SU-DHL-6 (cell line): ENCODE data around the gene PDHX.

ENCODE experiments used
- H2AFZ ChIP-seq: fragments of 200-600 bp; sonication (generic); 2 replicates; pipeline ENCODE4 v1.6.1; 2014; ENCODE audit warnings: low read depth, mild to moderate bottlenecking, moderate library complexity, mixed read lengths, antibody characterized with exemption, low read length; ENCODE audit not compliant: severe bottlenecking
- H3F3A ChIP-seq: fragments of 200-600 bp; shearing (Covaris generic); 2 replicates; pipeline ENCODE4 v1.6.0; 2016; ENCODE audit warnings: antibody characterized with exemption, mild to moderate bottlenecking; ENCODE audit not compliant: insufficient read depth
- H3K27ac ChIP-seq: fragments of 200-600 bp; sonication (generic); 2 replicates; pipeline ENCODE4 v1.5.1; 2016; ENCODE audit warnings: low read depth, mild to moderate bottlenecking, low read length, moderate library complexity, mixed read lengths
- H3K27me3 ChIP-seq: fragments of 200-600 bp; sonication (generic), shearing (Covaris generic); 2 replicates; pipeline ENCODE4 v1.6.0; 2014; ENCODE audit warnings: mild to moderate bottlenecking, low read length
- H3K36me3 ChIP-seq: fragments of 200-600 bp; sonication (generic); 2 replicates; pipeline ENCODE4 v1.6.1; 2014; ENCODE audit warnings: mild to moderate bottlenecking, low read length, mixed read lengths
- H3K4me2 ChIP-seq: fragments of 300-600, 200-600 bp; shearing (Covaris generic), sonication (generic); 2 replicates; pipeline ENCODE4 v1.6.0; 2014; ENCODE audit warnings: low read length, low read depth, mild to moderate bottlenecking; ENCODE audit not compliant: poor library complexity, severe bottlenecking
- H3K4me3 ChIP-seq: fragments of 200-600 bp; sonication (generic); 2 replicates; pipeline ENCODE4 v1.5.1; 2014; ENCODE audit warnings: antibody characterized with exemption, low read length, mild to moderate bottlenecking, mixed read lengths; ENCODE audit not compliant: insufficient read depth, poor library complexity, severe bottlenecking
- H3K79me2 ChIP-seq: fragments of 200-600 bp; sonication (generic); 2 replicates; pipeline ENCODE4 v1.6.1; 2014; ENCODE audit warnings: mild to moderate bottlenecking, low read length, moderate library complexity; ENCODE audit not compliant: insufficient read depth
- H3K9ac ChIP-seq: fragments of 200-600 bp; sonication (generic); 2 replicates; pipeline ENCODE4 v1.7.0; 2014; ENCODE audit warnings: mild to moderate bottlenecking, low read length
- H3K9me2 ChIP-seq: fragments of 200-600 bp; sonication (generic); replicated peaks from 2 replicates; pipeline ENCODE4 v1.6.1; 2014; ENCODE audit warnings: low read length; ENCODE audit not compliant: insufficient read depth
- H3K9me3 ChIP-seq: fragments of 200-600 bp; sonication (generic); 2 replicates; pipeline ENCODE4 v1.6.1; 2014; ENCODE audit warnings: low read length, mixed read lengths; ENCODE audit not compliant: insufficient read depth
- H4K20me1 ChIP-seq: fragments of 200-600 bp; sonication (generic); 2 replicates; pipeline ENCODE4 v1.6.1; 2014; ENCODE audit warnings: low read depth, mild to moderate bottlenecking, antibody characterized with exemption, low read length, moderate library complexity, mixed read lengths
- CTCF ChIP-seq: fragments of 200-600 bp; sonication (generic); IDR thresholded peaks from one replicate; pipeline ENCODE4 v1.5.1; 2017; ENCODE audit warnings: antibody characterized with exemption, mild to moderate bottlenecking, low read length, moderate library complexity; ENCODE audit not compliant: insufficient read depth, poor library complexity, severe bottlenecking
- EZH2phosphoT487 ChIP-seq: fragments of 200-600 bp; sonication (generic), shearing (Covaris generic); conservative IDR thresholded peaks from 2 replicates; pipeline ENCODE4 v1.6.1; 2018; ENCODE audit warnings: mild to moderate bottlenecking, antibody characterized with exemption, low read length, moderate library complexity, mixed read lengths

The PDHX gene

GRCh38 chr11:35030716-35031213 lies 114.3 kb downstream of the PDHX start:
- Histone ChIP-seq H3F3A (no peaks in the 10 kb centered on the region), H2AFZ (no peak overlapping the region), H3K9ac (no peak overlapping the region), H3K27ac (no peak overlapping the region), H3K27me3 (no peaks in the 10 kb centered on the region), H3K4me3 (no peak overlapping the region), H3K4me2 (no peak overlapping the region), H3K9me2 (no peaks in the 10 kb centered on the region), H3K36me3 (no peaks in the 10 kb centered on the region), H3K79me2 (no peaks in the 10 kb centered on the region), H4K20me1 (no peaks in the 10 kb centered on the region), H3K9me3 (no peaks in the 10 kb centered on the region)
- TF ChIP-seq EZH2phosphoT487 (no peak), CTCF (no peak)

- H3F3A ChIP-seq: no peaks in the 10 kb centered on the region
- no peak overlapping the region for H3K4me3 ChIP-seq
- no peaks in the 10 kb centered on the region for H4K20me1 ChIP-seq
- H3K79me2 ChIP-seq: no peaks in the 10 kb centered on the region
- no peaks in the 10 kb centered on the region for H3K36me3 ChIP-seq
- no peak overlapping the region for H3K9ac ChIP-seq
- no peak for TF ChIP-seq EZH2phosphoT487
- TF ChIP-seq CTCF: no peak
- no peaks in the 10 kb centered on the region for H3K9me2 ChIP-seq
- H3K9me3 ChIP-seq: no peaks in the 10 kb centered on the region
- no peak overlapping the region for H3K4me2 ChIP-seq
- no peak overlapping the region for H2AFZ ChIP-seq
- H3K27me3 ChIP-seq: no peaks in the 10 kb centered on the region
- no peak overlapping the region for H3K27ac ChIP-seq
Observed at GRCh38 chr11:35031346-35031745, 114.9 kb downstream of the PDHX start.

GRCh38 chr11:35031867-35032266 lies 115.4 kb downstream of the PDHX start:
- Histone ChIP-seq H2AFZ (no peak overlapping the region), H4K20me1 (no peaks in the 10 kb centered on the region), H3K9ac (no peak overlapping the region), H3K79me2 (no peaks in the 10 kb centered on the region), H3K4me3 (no peak overlapping the region), H3K27me3 (no peaks in the 10 kb centered on the region), H3F3A (no peaks in the 10 kb centered on the region), H3K27ac (no peak overlapping the region), H3K4me2 (no peak overlapping the region), H3K36me3 (no peaks in the 10 kb centered on the region), H3K9me3 (no peaks in the 10 kb centered on the region), H3K9me2 (no peaks in the 10 kb centered on the region)
- TF ChIP-seq CTCF: no peak

GRCh38 chr11:35033011-35033410 lies 116.6 kb downstream of the PDHX start:
- Histone ChIP-seq H3K9me2 (no peaks in the 10 kb centered on the region), H3K4me3 (no peak overlapping the region), H3K79me2 (no peaks in the 10 kb centered on the region), H4K20me1 (no peaks in the 10 kb centered on the region), H3K9ac (no peak overlapping the region), H3F3A (no peaks in the 10 kb centered on the region), H3K27ac (no peak overlapping the region), H3K36me3 (no peaks in the 10 kb centered on the region), H3K4me2 (no peak overlapping the region), H3K27me3 (no peaks in the 10 kb centered on the region), H2AFZ (no peak overlapping the region), H3K9me3 (no peaks in the 10 kb centered on the region)
- no peak for TF ChIP-seq CTCF
- no peak for TF ChIP-seq EZH2phosphoT487
